ENCODE measurements around the gene ARHGAP19. TPM values are rescaled to one million over a fixed set of nuclear protein-coding genes. Genes with fewer than 3 reads are reported as not detected.

The ARHGAP19 gene
- total RNA-seq, 1 experiment from 2014 or later, result 33.2 TPM

DNA sequence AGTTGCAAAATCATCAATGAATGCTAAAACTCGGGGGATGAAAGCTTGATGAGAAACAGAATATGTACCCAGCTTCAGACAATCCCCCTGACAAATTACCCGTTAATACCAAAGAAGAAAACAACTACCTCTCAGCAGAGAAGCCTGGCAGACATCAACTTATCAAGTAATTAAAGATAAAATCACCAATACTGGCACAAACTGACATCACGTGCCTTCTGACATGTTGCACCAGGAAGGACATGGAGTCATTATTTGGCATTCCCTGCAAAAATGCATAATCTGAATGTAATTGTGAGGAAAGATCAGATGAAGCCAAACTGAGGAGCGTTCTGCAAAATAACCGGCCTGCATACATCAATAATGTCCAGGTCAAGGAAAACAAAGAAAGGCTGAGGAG is 114.4 kb downstream of the ARHGAP19 start:
- H4K20me1 ChIP-seq (ENCODE audit: control insufficient read depth, insufficient read depth, insufficient read length), result no peaks in the 10 kb centered on the region
- H3K27me3 ChIP-seq (ENCODE audit: insufficient read depth, low read length), result peaks cover under 1% of the 10 kb centered on the region; the same call in 1 of the 2 replicates
- no peak overlapping the region for H2BK5ac ChIP-seq (ENCODE audit: insufficient read length, low read length)
- no peak overlapping the region for H3K23ac ChIP-seq (ENCODE audit: insufficient read length, low read depth, low read length)
- H2BK120ac ChIP-seq (ENCODE audit: low read depth, low read length, poor library complexity, severe bottlenecking), result no peak overlapping the region
- no CpG with 5 or more reads among the region's 5 CpGs for WGBS (ENCODE audit: extremely low coverage, insufficient read length, low lambda C conversion rate)
- no peak overlapping the region for H2AFZ ChIP-seq (ENCODE audit: low read length)
- H3K56ac ChIP-seq (ENCODE audit: insufficient read length, low read depth, low read length), result no peak overlapping the region
- H4K5ac ChIP-seq (ENCODE audit: insufficient read length, low read depth, low read length), result no peak overlapping the region
- no peaks in the 10 kb centered on the region for H3K9me3 ChIP-seq (ENCODE audit: control insufficient read depth, low read depth, low read length)
- no peak overlapping the region for H2AK5ac ChIP-seq (ENCODE audit: insufficient read length, low read length)
- H3K9ac ChIP-seq (ENCODE audit: extremely low read depth, insufficient read length, low read length), result no peak overlapping the region
- H3K18ac ChIP-seq (ENCODE audit: insufficient read length, low read depth, low read length), result no peak overlapping the region
- Mint-ChIP-seq H3K27ac (no peak overlapping the region), H3K36me3 (ENCODE audit: insufficient read depth in 1 of 3, low read depth in 3 of 3) (no peaks in the 10 kb centered on the region), H3K9me3 (no peaks in the 10 kb centered on the region), H3K27me3 (ENCODE audit: low read depth) (peaks cover 35% of the 10 kb centered on the region), H3K4me3 (no peak overlapping the region), H3K4me1 (peaks cover 10 to 15% of the 10 kb centered on the region in 2 experiments)
- H3K4me1 ChIP-seq (ENCODE audit: insufficient read depth, low read length), result no peaks in the 10 kb centered on the region
- H2BK15ac ChIP-seq (ENCODE audit: low read depth, low read length), result no peak overlapping the region
- H4K8ac ChIP-seq (replicated peaks; ENCODE audit: insufficient read length, low read depth, low read length), result no peak overlapping the region
- H2BK20ac ChIP-seq (ENCODE audit: low read depth, low read length, poor library complexity, severe bottlenecking), result no peak overlapping the region
- H4K91ac ChIP-seq (ENCODE audit: insufficient read length, low read depth, low read length), result no peak overlapping the region
- H3K4ac ChIP-seq (ENCODE audit: low read depth, low read length), result no peak overlapping the region
- H3K27ac ChIP-seq (ENCODE audit: insufficient read length, low read depth, low read length), result no peak overlapping the region
- no peak for TF ChIP-seq CTCF (conservative IDR thresholded peaks at IDR 0.05)
- H3K79me2 ChIP-seq (ENCODE audit: insufficient read depth, low read length), result no peaks in the 10 kb centered on the region
- no peak overlapping the region for H2BK12ac ChIP-seq (ENCODE audit: insufficient read length, low read depth, low read length)
- peaks cover 5% of the 10 kb centered on the region for H3K23me2 ChIP-seq (ENCODE audit: insufficient read length, low read depth, low read length, poor library complexity, severe bottlenecking)
- H3K4me2 ChIP-seq (ENCODE audit: insufficient read depth, insufficient read length, low read length), result no peak overlapping the region
- H3T11ph ChIP-seq (ENCODE audit: low read length), result no peak overlapping the region
- no peaks in the 10 kb centered on the region for H3K79me1 ChIP-seq (ENCODE audit: insufficient read depth, low read depth, low read length, poor library complexity, severe bottlenecking)
- no peak for DNase-seq
- no peak overlapping the region for H3K14ac ChIP-seq (ENCODE audit: insufficient read depth, low read length)
